IPS-18a (cell line): ENCODE data around the gene LUZP4.

Experiments used
- H3K27ac ChIP-seq: one replicate; pipeline ENCODE4 v1.5.1; 2013; ENCODE audit warnings: low read length
- H3K27me3 ChIP-seq: one replicate; pipeline ENCODE4 v1.6.1; 2013; ENCODE audit warnings: mild to moderate bottlenecking, low read length; ENCODE audit not compliant: control insufficient read depth, insufficient read depth
- H3K36me3 ChIP-seq: one replicate; pipeline ENCODE4 v1.6.1; 2013; ENCODE audit warnings: low read depth, low read length; ENCODE audit not compliant: control insufficient read depth
- H3K4me1 ChIP-seq: one replicate; pipeline ENCODE4 v1.6.1; 2013; ENCODE audit warnings: low read depth, low read length; ENCODE audit not compliant: control insufficient read depth
- H3K4me3 ChIP-seq: one replicate; pipeline ENCODE4 v1.5.1; 2013; ENCODE audit warnings: low read length
- H3K9ac ChIP-seq: one replicate; pipeline ENCODE4 v1.6.1; 2013; ENCODE audit warnings: mild to moderate bottlenecking, low read length, moderate library complexity
- H3K9me3 ChIP-seq: one replicate; pipeline ENCODE4 v1.6.1; 2013; ENCODE audit warnings: low read depth, low read length; ENCODE audit not compliant: control insufficient read depth

Gene LUZP4

GRCh38 chrX:115289465-115289864, at the start of gene LUZP4:
TSS of gene LUZP4 (plus strand) at chrX:115289715. CDS start at chrX:115289760, 45 bp downstream.
- no peaks in the 10 kb centered on the region for H3K9me3 ChIP-seq

GRCh38 chrX:115251458-115252233, 37.9 kb upstream of the LUZP4 start:
- Histone ChIP-seq H3K36me3 (no peaks in the 10 kb centered on the region), H3K4me1 (no peaks in the 10 kb centered on the region), H3K27ac (no peak overlapping the region), H3K4me3 (no peak overlapping the region), H3K9ac (no peak overlapping the region), H3K9me3 (no peaks in the 10 kb centered on the region), H3K27me3 (no peaks in the 10 kb centered on the region)

More at GRCh38 chrX:115289465-115289864, at the start of gene LUZP4:
- H3K27ac ChIP-seq, result no peak within 1 kb of the TSS
- no peak within 1 kb of the TSS for H3K4me3 ChIP-seq
- no peaks in the 10 kb centered on the region for H3K36me3 ChIP-seq
- H3K27me3 ChIP-seq, result no peaks in the 10 kb centered on the region
- no peak within 1 kb of the TSS for H3K9ac ChIP-seq
- no peaks in the 10 kb centered on the region for H3K4me1 ChIP-seq

GRCh38 chrX:115255003-115255402, 34.5 kb upstream of the LUZP4 start:
- no peak overlapping the region for H3K4me3 ChIP-seq
- H3K36me3 ChIP-seq, result no peaks in the 10 kb centered on the region
- no peaks in the 10 kb centered on the region for H3K27me3 ChIP-seq
- no peaks in the 10 kb centered on the region for H3K4me1 ChIP-seq
- H3K27ac ChIP-seq, result no peak overlapping the region
- H3K9ac ChIP-seq, result no peak overlapping the region
- no peaks in the 10 kb centered on the region for H3K9me3 ChIP-seq

GRCh38 chrX:115257711-115258110, 31.8 kb upstream of the LUZP4 start:
- Histone ChIP-seq H3K36me3 (no peaks in the 10 kb centered on the region), H3K27ac (no peak overlapping the region), H3K4me3 (no peak overlapping the region), H3K9me3 (no peaks in the 10 kb centered on the region), H3K27me3 (no peaks in the 10 kb centered on the region), H3K4me1 (no peaks in the 10 kb centered on the region), H3K9ac (no peak overlapping the region)

- H3K4me3 ChIP-seq, result no peak overlapping the region
- no peaks in the 10 kb centered on the region for H3K4me1 ChIP-seq
- no peaks in the 10 kb centered on the region for H3K36me3 ChIP-seq
- H3K9me3 ChIP-seq, result no peaks in the 10 kb centered on the region
- H3K9ac ChIP-seq, result no peak overlapping the region
- no peaks in the 10 kb centered on the region for H3K27me3 ChIP-seq
- no peak overlapping the region for H3K27ac ChIP-seq
Observed at GRCh38 chrX:115259238-115259875, 30.2 kb upstream of the LUZP4 start.

- no peaks in the 10 kb centered on the region for H3K36me3 ChIP-seq
- no peaks in the 10 kb centered on the region for H3K27me3 ChIP-seq
- H3K27ac ChIP-seq, result no peak overlapping the region
- H3K4me3 ChIP-seq, result no peak overlapping the region
- H3K4me1 ChIP-seq, result no peaks in the 10 kb centered on the region
- no peaks in the 10 kb centered on the region for H3K9me3 ChIP-seq
- H3K9ac ChIP-seq, result no peak overlapping the region
Observed at GRCh38 chrX:115260330-115260729, 29.2 kb upstream of the LUZP4 start.

- Histone ChIP-seq H3K36me3 (no peaks in the 10 kb centered on the region), H3K4me3 (no peak overlapping the region), H3K9me3 (no peaks in the 10 kb centered on the region), H3K27me3 (no peaks in the 10 kb centered on the region), H3K4me1 (no peaks in the 10 kb centered on the region), H3K27ac (no peak overlapping the region), H3K9ac (no peak overlapping the region)
Observed at GRCh38 chrX:115261148-115261547, 28.4 kb upstream of the LUZP4 start.

- Histone ChIP-seq H3K27ac (no peak overlapping the region), H3K4me1 (no peaks in the 10 kb centered on the region), H3K36me3 (no peaks in the 10 kb centered on the region), H3K9me3 (no peaks in the 10 kb centered on the region), H3K9ac (no peak overlapping the region), H3K4me3 (no peak overlapping the region), H3K27me3 (no peaks in the 10 kb centered on the region)
Observed at GRCh38 chrX:115264009-115264408, 25.5 kb upstream of the LUZP4 start.

GRCh38 chrX:115266300-115266699, 23.2 kb upstream of the LUZP4 start:
- H3K9ac ChIP-seq, result no peak overlapping the region
- no peaks in the 10 kb centered on the region for H3K4me1 ChIP-seq
- H3K9me3 ChIP-seq, result no peaks in the 10 kb centered on the region
- H3K4me3 ChIP-seq, result no peak overlapping the region
- no peaks in the 10 kb centered on the region for H3K36me3 ChIP-seq
- H3K27ac ChIP-seq, result no peak overlapping the region
- no peaks in the 10 kb centered on the region for H3K27me3 ChIP-seq

GRCh38 chrX:115268421-115268820, 21.1 kb upstream of the LUZP4 start:
- Histone ChIP-seq H3K4me1 (no peaks in the 10 kb centered on the region), H3K27me3 (no peaks in the 10 kb centered on the region), H3K27ac (no peak overlapping the region), H3K9ac (no peak overlapping the region), H3K9me3 (no peaks in the 10 kb centered on the region), H3K4me3 (no peak overlapping the region), H3K36me3 (no peaks in the 10 kb centered on the region)

- no peaks in the 10 kb centered on the region for H3K9me3 ChIP-seq
- no peaks in the 10 kb centered on the region for H3K36me3 ChIP-seq
- H3K4me3 ChIP-seq, result no peak overlapping the region
- no peaks in the 10 kb centered on the region for H3K27me3 ChIP-seq
- no peaks in the 10 kb centered on the region for H3K4me1 ChIP-seq
- H3K27ac ChIP-seq, result no peak overlapping the region
- H3K9ac ChIP-seq, result no peak overlapping the region
Observed at GRCh38 chrX:115269051-115269683, 20.3 kb upstream of the LUZP4 start.
